Motor neuron (in vitro differentiated cells): Measurements from ENCODE around the gene TTC33. TPM values are rescaled to one million over a fixed set of nuclear protein-coding genes. Genes with fewer than 3 reads are reported as not detected.
A peak's percentile ranks its signal among the peaks of the same experiment; 100 is the strongest.

ENCODE experiments used
- ATAC-seq, 8 experiments: fragments of 200-7000 bp; cut with Tn5 transposase; replicated peaks in 6 of 8; 2 replicates each; pipeline ENCODE4 v1.8.0; 2021; ENCODE audit warnings: mild to moderate bottlenecking in 8 of 8, moderate library complexity in 8 of 8
- H3K27ac ChIP-seq, 2 donors: fragments of 250-450 bp; sonication (Bioruptor Pico); 2 replicates each; pipeline ENCODE4 v1.9.0; 2021; ENCODE audit warnings: antibody characterized with exemption in 2 of 2, mild to moderate bottlenecking in 2 of 2, moderate library complexity in 1 of 2
- H3K4me1 ChIP-seq, 2 donors: fragments of 250-450 bp; sonication (Bioruptor Pico); replicated peaks in 1 of 2; 2 replicates each; pipeline ENCODE4 v1.6.1; 2021; ENCODE audit warnings: antibody characterized with exemption in 2 of 2, mild to moderate bottlenecking in 2 of 2, moderate library complexity in 1 of 2
- H3K4me3 ChIP-seq, 5 donors: fragments of 250-450 bp; sonication (Bioruptor Pico); 2 replicates each; pipeline ENCODE4 v1.9.0; 2021; ENCODE audit warnings: antibody characterized with exemption in 5 of 5, mild to moderate bottlenecking in 5 of 5, moderate library complexity in 4 of 5
- WGBS, 10 experiments: fragments of 450-650 bp; shearing (Covaris generic); methylation state at CpG; one replicate each; pipeline ENCODE4 v1.0.0; 2022; 5-methylcytosine and 5-hydroxymethylcytosine counted together
- in situ Hi-C, 9 experiments: fragments of 400-800 bp; cut with MboI; loops; one replicate each; pipeline ENCODE4 v1.15.0; 2021; ENCODE audit warnings: low sequenced_read_pairs in 9 of 9, low pct_unique_long_range_greater_than_20kb in 2 of 9; ENCODE audit not compliant: unreplicated experiment in 9 of 9
- total RNA-seq, 8 experiments: library from RNA; unstranded; fragments of 300-600 nt; gene quantifications; 2 replicates each; pipeline versions ENCODE4 v1.2.3 to v1.2.4, GENCODE V29; 2022

Gene TTC33
- total RNA-seq, 8 experiments from 2014 or later: 6.8 to 25.5 (median 16.5) TPM

DNA sequence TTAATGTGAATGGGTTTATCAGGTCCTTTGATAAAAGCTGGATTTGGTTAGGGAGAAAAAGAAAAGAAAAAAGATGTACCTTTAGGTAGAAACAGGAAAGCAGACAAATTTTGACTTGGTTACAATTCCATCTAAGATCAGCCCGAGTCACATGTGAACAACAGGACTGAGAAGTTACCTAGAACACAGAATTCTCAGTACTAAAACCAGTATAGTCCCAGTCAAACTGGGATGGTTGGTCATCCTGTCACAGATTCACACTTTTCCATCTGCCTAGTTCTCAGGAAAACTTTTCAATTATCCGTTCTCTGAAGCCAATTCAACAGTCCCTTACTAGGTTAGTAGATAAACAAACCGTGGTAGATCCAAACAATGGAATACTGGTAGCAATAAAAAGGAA lies 266.3 kb downstream of the TTC33 start:
- in situ Hi-C loops: no loop called here
- no peak for ATAC-seq
- Histone ChIP-seq H3K27ac (no peak overlapping the region), H3K4me3 (no peak overlapping the region), H3K4me1 (no peaks in the 10 kb centered on the region)
- WGBS, 10 experiments: 3 to 95% (median 78%) methylated on average over 2 to 3 of the region's 3 CpGs; no CpG with 5 or more reads in 1 of the 10 experiments

DNA sequence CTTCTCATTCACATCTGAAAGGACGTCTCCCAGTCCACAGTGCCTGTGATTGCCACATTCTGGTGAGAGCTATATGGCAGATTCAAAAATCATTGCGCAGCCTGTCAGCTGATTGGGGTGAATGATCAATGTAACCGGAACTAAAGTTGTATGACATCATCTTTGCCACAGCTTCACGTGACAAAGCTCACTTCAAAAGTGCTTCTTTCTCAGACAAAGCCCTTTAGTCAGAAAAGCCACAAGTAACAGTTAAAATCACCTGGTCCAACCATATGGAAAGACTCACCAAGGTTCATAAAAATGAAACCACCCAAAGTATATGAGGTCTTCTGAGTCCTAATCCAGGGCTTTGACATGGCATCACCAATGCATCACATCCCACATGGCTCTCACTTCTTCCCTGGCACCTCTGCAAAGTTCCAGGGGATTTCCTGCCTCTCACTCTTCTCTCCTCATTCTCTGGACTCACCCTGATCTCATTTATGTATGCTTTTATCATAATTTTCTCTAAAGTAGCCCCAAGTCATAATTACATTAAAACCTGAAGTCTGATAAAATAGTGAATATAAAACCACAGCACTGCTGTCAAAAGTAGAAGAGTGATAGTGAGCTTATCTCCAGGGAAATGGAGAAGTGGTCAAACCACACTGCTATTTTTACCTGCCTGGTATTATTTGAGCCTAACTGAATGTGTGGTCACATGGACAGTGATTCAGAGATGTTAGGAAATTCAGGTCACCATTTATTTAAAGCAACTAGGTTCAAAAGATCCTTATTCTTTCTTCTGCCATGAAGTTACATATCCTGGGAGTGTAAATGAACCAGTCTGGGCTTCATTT lies 269.1 kb downstream of the TTC33 start:
- no peak overlapping the region for H3K4me3 ChIP-seq
- ATAC-seq: peak in 1 of 8 experiments; percentile 39
- H3K27ac ChIP-seq: no peak overlapping the region
- in situ Hi-C loops: no loop called here
- no peaks in the 10 kb centered on the region for H3K4me1 ChIP-seq
- 50 to 100% (median 84%) methylated on average over 1 to 4 of the region's 4 CpGs; no CpG with 5 or more reads in 3 of the 10 experiments for WGBS, 10 experiments

DNA sequence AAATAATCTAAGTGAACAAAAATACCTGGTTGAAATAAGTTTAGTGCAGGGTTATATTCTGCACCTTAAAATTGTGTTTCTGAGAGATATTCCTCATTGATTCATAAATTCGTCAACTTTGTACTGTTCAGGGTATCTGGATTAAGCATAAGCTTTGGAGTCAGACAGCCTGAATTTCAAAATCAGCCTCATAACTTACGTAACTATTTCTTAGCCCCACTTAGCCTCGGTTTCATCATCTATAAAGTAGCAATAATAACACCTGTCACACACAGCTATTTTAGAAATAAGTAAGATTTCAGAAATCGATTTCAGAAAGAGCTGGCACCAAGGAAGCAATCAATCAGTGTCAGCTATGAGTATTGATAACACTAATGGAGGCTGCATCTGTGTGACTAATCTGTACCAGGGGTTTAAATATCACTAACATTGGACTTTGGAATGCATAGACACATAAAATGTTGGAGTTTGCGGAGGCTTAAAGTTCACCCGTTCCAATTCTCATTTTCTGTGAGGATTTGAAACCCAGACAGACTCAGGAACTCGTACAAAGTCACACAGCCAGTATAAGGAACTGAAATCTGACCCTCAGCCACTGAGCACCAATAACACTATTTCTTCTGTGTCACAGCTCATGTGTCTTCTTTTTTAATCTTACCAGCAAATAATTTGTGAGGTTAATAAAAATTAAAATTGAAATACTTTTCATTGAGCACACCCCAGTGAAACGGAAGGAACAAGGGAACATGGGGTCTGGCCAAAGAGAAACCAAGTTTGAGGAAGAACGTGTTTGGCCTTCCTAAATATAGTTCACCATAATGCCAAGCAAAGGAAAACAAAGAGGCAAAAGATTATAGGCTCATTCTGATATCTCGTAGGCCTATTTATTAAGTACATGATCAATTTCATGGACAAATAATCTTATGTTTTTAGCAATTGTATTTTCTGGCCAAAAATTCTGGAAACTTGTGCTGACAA lies 270.5 kb downstream of the TTC33 start:
- in situ Hi-C loops: no loop called here
- WGBS, 10 experiments: 67 to 86% (median 77%) methylated on average over 3 to 10 of the region's 10 CpGs
- no peak for ATAC-seq
- Histone ChIP-seq H3K4me1 (no peaks in the 10 kb centered on the region), H3K27ac (no peak overlapping the region), H3K4me3 (no peak overlapping the region)

- WGBS, 10 experiments: 71 to 95% (median 84%) methylated on average over 2 of the region's 2 CpGs; no CpG with 5 or more reads in 2 of the 10 experiments
- no peak overlapping the region for H3K27ac ChIP-seq
- H3K4me3 ChIP-seq: no peak overlapping the region
- in situ Hi-C loops: no loop called here
- ATAC-seq: no peak
- no peaks in the 10 kb centered on the region for H3K4me1 ChIP-seq
These were observed 271.3 kb downstream of the TTC33 start for GRCh38 chr5:40484495-40484894.

GRCh38 chr5:40483316-40483715 lies 272.4 kb downstream of the TTC33 start:
- Histone ChIP-seq H3K4me1 (no peaks in the 10 kb centered on the region), H3K27ac (no peak overlapping the region), H3K4me3 (no peak overlapping the region)
- in situ Hi-C loops: no loop called here
- no peak for ATAC-seq

DNA sequence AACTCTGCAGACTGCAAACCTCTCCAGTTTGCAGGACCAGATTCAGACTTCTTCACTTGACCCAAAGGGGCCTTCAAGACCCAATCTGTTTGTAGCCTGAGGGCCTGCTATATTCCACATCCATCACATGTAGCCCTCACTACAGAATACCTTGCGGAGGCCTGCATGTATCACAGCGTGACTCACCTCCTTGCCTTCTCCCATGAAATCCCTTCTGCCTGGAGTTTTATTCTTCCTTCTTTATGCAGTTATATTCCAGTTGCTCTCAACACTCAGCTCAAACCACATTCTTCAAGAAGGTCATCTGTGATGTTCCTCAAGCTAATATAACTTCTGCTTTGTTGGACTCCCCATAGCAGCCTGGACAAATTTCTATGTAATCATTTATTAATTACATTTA lies 274.5 kb downstream of the TTC33 start:
- 80 to 100% (median 92%) methylated on average over 1 to 2 of the region's 2 CpGs; no CpG with 5 or more reads in 5 of the 10 experiments for WGBS, 10 experiments
- Histone ChIP-seq H3K4me1 (no peaks in the 10 kb centered on the region), H3K4me3 (no peak overlapping the region), H3K27ac (no peak overlapping the region)
- ATAC-seq: no peak
- in situ Hi-C loops: no loop called here

DNA sequence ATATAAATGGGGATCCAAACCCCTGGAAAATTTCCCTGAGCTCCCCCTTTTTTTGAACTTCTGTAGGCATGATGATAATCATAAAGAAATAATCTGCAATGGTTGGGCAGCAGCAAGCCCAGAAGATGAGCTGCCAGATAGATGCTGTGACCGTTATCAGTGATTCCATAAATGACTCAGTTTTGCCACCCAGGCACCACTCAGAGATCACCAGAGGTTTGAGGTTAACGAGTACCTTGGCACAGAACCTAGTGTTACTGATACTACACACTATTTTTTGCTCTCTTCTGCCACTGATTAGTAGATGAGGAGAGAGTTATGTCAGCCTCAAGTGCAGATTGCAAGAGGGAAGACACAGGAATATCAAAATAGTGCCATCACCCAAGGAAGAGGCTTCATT lies 275.4 kb downstream of the TTC33 start:
- in situ Hi-C loops: no loop called here

DNA sequence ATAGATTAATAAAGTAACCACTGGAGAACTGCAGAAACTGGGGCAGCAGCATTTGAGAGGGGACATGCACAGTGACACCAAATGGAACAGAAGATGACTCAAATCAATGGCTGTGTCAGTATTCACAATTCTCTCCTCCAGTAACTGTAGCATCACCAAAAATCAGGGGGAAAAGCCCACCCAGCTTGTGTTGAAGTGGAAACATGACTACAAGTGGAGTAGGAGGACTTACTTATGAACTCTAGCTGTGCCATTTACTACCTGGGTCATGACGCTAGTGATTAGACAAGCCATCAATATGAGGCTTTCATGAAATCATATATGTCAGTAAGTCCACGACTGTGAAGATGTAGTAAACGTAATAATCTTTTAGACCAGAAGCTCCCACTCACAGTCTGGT lies 275.8 kb downstream of the TTC33 start:
- no peaks in the 10 kb centered on the region for H3K4me1 ChIP-seq

More for the DNA sequence above, 275.4 kb downstream of the TTC33 start:
- Histone ChIP-seq H3K4me1 (no peaks in the 10 kb centered on the region), H3K4me3 (no peak overlapping the region), H3K27ac (no peak overlapping the region)
- WGBS, 10 experiments: 50 to 100% (median 71%) methylated on average over 1 to 2 of the region's 2 CpGs; no CpG with 5 or more reads in 4 of the 10 experiments
- no peak for ATAC-seq

DNA sequence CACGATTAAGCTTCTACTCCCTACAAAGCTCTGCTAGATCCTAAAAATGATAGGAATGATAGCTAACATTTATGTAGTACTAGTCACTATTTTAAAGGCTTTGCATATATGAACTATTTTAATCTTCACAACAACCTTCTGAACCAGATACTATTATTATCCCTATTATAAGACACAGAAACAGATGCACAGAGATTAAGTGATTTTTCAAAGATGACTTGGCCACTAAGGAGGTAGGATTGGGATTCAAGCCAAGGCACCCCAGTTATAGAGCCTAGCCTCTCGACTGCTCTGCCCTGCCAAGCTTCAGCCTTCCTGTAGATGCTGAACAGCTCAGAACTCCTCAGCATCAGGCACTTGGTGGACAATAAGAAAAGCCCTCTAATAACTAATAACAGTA lies 277.0 kb downstream of the TTC33 start:
- WGBS, 10 experiments: 73 to 100% (median 93%) methylated on average over 1 to 2 of the region's 2 CpGs; no CpG with 5 or more reads in 2 of the 10 experiments
- in situ Hi-C loops: no loop called here
- no peak for ATAC-seq
- no peak overlapping the region for H3K27ac ChIP-seq
- H3K4me1 ChIP-seq: no peaks in the 10 kb centered on the region
- H3K4me3 ChIP-seq: no peak overlapping the region

More for the DNA sequence above, 275.8 kb downstream of the TTC33 start:
- Histone ChIP-seq H3K27ac (no peak overlapping the region), H3K4me3 (no peak overlapping the region)
- in situ Hi-C loops: no loop called here
- ATAC-seq: no peak
- WGBS, 10 experiments: 0 to 44% (median 34%) methylated on average over 2 to 3 of the region's 3 CpGs; no CpG with 5 or more reads in 5 of the 10 experiments

GRCh38 chr5:40477856-40478546 lies 277.8 kb downstream of the TTC33 start:
- H3K27ac ChIP-seq: no peak overlapping the region
- no peaks in the 10 kb centered on the region for H3K4me1 ChIP-seq
- in situ Hi-C loops: no loop called here
- WGBS, 10 experiments: 18 to 93% (median 68%) methylated on average over 3 to 7 of the region's 8 CpGs; no CpG with 5 or more reads in 1 of the 10 experiments
- H3K4me3 ChIP-seq: no peak overlapping the region
- ATAC-seq: no peak

- in situ Hi-C loops: no loop called here
- ATAC-seq: no peak
- WGBS, 10 experiments: 20 to 100% (median 46%) methylated on average over 1 to 3 of the region's 3 CpGs; no CpG with 5 or more reads in 2 of the 10 experiments
- no peak overlapping the region for H3K27ac ChIP-seq
- H3K4me1 ChIP-seq: no peaks in the 10 kb centered on the region
- H3K4me3 ChIP-seq: no peak overlapping the region
These were observed 280.2 kb downstream of the TTC33 start for GRCh38 chr5:40475561-40475960.

DNA sequence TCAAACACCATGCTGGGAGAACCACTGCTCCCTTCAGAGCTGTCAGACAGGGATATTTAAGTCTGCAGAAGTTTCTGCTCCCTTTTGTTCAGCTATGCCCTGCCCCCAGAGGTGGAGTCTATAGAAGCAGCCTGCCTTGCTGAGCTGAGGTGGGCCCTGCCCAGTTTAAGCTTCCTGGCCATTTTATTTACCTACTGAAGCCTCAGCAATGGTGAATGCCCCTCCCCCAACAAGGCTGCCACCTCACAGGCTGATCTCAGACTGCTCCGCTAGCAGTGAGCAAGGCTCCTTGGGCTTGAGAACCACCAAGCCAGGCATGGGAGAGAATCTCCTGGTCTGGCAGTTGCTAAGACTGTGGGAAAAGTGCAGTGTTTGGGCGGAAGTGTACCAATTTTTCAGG lies 281.5 kb downstream of the TTC33 start:
- H3K4me1 ChIP-seq: no peaks in the 10 kb centered on the region
- ATAC-seq: no peak
- no peak overlapping the region for H3K4me3 ChIP-seq
- WGBS, 10 experiments: 50 to 100% (median 92%) methylated on average over 1 of the region's 2 CpGs; no CpG with 5 or more reads in 6 of the 10 experiments
- in situ Hi-C loops: no loop called here
- no peak overlapping the region for H3K27ac ChIP-seq
